HCT116 (cell line): ENCODE results near the gene FRAT2.

ENCODE experiments used
- FOSL1 ChIP-seq: IDR thresholded peaks from 2 replicates; pipeline ENCODE4 v1.6.1; 2012; ENCODE audit warnings: low read depth
- POLR2A ChIP-seq: IDR thresholded peaks from 2 replicates; pipeline ENCODE4 v1.7.0; 2011; ENCODE audit warnings: borderline replicate concordance; ENCODE audit not compliant: insufficient read depth, insufficient read length; ENCODE audit errors: extremely low read depth
- POLR2AphosphoS5 ChIP-seq: IDR thresholded peaks from 2 replicates; pipeline ENCODE4 v1.6.1; 2011; ENCODE audit warnings: mild to moderate bottlenecking, low read depth, low read length, moderate library complexity
- ZFX ChIP-seq: fragments of 450-650 bp; IDR thresholded peaks from 2 replicates; pipeline ENCODE4 v1.6.1; 2017
- ZNF274 ChIP-seq: fragments of 200-500 bp; sonication (Bioruptor generic); IDR thresholded peaks from 2 replicates; pipeline ENCODE4 v1.6.1; 2014; ENCODE audit warnings: mild to moderate bottlenecking, low read depth, low read length, inconsistent platforms
- TF ChIP-seq, protein P1 (sequence below): IDR thresholded peaks from 2 replicates; pipeline ENCODE4 v1.6.1; 2012; ENCODE audit warnings: low read depth
- TF ChIP-seq, protein P2 (sequence below), 3 experiments: fragments of 200-600 bp in 1 of 3; sonication (generic) in 1 of 3; IDR thresholded peaks in 2 of 3; conservative IDR thresholded peaks in 1 of 3; 2 replicates each; pipeline ENCODE4 v1.5.1; 2012 to 2017; ENCODE audit warnings: low read depth in 2 of 3, low read length in 2 of 3, antibody characterized with exemption in 1 of 3, borderline replicate concordance in 1 of 3, control low read depth in 1 of 3, mild to moderate bottlenecking in 1 of 3, mixed read lengths in 1 of 3, mixed run types in 1 of 3, moderate library complexity in 1 of 3; ENCODE audit not compliant: insufficient read depth in 1 of 3

DNA sequence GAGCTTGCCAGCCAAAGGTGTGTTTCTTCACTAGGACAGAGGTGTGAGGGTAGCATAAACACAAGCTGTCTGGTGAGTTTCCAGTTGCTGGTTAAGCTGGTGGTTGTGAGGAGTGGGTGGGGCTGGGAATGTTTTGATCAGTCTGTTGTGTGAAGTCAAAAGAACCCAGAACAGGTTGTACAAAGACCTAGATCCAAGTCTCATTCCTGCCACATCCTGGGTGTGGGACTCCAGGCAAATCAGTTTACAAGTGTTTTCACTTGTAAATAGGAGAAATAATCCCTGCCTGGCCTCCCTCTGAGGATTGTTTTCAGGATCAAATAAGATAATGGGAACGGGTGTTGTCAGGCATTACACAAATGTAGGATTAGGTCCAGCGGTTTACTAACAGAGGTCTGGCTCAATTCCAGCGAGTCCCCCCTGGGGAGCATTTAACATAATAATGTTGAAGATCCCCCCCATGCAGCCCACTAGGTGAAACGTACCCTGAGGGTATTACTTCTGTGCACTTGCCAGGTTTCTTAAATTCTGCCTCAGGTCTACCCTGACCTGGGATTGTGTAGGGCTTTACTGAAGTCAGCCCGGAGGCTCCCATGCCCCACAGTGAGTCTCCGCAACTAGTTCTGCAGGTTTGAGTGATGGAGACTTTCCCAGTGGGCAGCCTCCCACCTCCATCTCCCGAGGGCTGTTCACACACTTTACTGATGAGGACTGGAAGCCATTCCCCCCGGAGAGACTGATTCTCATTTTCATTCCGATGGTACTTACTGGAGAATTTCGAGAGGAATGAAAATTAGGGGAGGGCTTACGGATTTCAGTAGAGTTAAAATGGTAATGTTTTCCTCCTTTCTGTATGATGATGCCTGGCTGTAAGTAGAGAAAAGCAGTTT lies 2.7 kb upstream of the FRAT2 start:
- TF ChIP-seq ZNF274 = no peak
- no peak for TF ChIP-seq POLR2AphosphoS5
- TF ChIP-seq, protein P1, sequence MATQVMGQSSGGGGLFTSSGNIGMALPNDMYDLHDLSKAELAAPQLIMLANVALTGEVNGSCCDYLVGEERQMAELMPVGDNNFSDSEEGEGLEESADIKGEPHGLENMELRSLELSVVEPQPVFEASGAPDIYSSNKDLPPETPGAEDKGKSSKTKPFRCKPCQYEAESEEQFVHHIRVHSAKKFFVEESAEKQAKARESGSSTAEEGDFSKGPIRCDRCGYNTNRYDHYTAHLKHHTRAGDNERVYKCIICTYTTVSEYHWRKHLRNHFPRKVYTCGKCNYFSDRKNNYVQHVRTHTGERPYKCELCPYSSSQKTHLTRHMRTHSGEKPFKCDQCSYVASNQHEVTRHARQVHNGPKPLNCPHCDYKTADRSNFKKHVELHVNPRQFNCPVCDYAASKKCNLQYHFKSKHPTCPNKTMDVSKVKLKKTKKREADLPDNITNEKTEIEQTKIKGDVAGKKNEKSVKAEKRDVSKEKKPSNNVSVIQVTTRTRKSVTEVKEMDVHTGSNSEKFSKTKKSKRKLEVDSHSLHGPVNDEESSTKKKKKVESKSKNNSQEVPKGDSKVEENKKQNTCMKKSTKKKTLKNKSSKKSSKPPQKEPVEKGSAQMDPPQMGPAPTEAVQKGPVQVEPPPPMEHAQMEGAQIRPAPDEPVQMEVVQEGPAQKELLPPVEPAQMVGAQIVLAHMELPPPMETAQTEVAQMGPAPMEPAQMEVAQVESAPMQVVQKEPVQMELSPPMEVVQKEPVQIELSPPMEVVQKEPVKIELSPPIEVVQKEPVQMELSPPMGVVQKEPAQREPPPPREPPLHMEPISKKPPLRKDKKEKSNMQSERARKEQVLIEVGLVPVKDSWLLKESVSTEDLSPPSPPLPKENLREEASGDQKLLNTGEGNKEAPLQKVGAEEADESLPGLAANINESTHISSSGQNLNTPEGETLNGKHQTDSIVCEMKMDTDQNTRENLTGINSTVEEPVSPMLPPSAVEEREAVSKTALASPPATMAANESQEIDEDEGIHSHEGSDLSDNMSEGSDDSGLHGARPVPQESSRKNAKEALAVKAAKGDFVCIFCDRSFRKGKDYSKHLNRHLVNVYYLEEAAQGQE = no peak
- TF ChIP-seq, protein P2, sequence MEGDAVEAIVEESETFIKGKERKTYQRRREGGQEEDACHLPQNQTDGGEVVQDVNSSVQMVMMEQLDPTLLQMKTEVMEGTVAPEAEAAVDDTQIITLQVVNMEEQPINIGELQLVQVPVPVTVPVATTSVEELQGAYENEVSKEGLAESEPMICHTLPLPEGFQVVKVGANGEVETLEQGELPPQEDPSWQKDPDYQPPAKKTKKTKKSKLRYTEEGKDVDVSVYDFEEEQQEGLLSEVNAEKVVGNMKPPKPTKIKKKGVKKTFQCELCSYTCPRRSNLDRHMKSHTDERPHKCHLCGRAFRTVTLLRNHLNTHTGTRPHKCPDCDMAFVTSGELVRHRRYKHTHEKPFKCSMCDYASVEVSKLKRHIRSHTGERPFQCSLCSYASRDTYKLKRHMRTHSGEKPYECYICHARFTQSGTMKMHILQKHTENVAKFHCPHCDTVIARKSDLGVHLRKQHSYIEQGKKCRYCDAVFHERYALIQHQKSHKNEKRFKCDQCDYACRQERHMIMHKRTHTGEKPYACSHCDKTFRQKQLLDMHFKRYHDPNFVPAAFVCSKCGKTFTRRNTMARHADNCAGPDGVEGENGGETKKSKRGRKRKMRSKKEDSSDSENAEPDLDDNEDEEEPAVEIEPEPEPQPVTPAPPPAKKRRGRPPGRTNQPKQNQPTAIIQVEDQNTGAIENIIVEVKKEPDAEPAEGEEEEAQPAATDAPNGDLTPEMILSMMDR (IDR thresholded peaks at IDR 0.05 in 2 of 3, conservative IDR thresholded peaks at IDR 0.05 in 1 of 3; ENCODE audit: borderline replicate concordance in 1 of 3, insufficient read depth in 1 of 3, low read depth in 2 of 3, low read length in 2 of 3) = no peak
- TF ChIP-seq FOSL1 = no peak
- no peak for TF ChIP-seq ZFX
- TF ChIP-seq POLR2A = no peak
